Esophagus squamous epithelium (tissue), 4 donors: ENCODE data around the gene PRRG2.

Experiments used
- POLR2A ChIP-seq, 4 donors: fragments of 450-650 bp; IDR thresholded peaks; one replicate each; pipeline ENCODE4 v1.6.1; 2017; ENCODE audit warnings: antibody characterized with exemption in 4 of 4, mild to moderate bottlenecking in 4 of 4, moderate library complexity in 3 of 4
- TF ChIP-seq, protein P1 (sequence below), 6 experiments: fragments of 450-650 bp in 4 of 6; fragments of 200-600 bp in 2 of 6; sonication (generic) in 2 of 6; IDR thresholded peaks; one replicate each; pipeline ENCODE4 v1.5.1; 2016 to 2019; ENCODE audit warnings: antibody characterized with exemption in 6 of 6, mild to moderate bottlenecking in 4 of 6, moderate library complexity in 4 of 6

GRCh38 chr19:49570997-49571676 lies 10.0 kb upstream of the PRRG2 start:
- TF ChIP-seq, protein P1, sequence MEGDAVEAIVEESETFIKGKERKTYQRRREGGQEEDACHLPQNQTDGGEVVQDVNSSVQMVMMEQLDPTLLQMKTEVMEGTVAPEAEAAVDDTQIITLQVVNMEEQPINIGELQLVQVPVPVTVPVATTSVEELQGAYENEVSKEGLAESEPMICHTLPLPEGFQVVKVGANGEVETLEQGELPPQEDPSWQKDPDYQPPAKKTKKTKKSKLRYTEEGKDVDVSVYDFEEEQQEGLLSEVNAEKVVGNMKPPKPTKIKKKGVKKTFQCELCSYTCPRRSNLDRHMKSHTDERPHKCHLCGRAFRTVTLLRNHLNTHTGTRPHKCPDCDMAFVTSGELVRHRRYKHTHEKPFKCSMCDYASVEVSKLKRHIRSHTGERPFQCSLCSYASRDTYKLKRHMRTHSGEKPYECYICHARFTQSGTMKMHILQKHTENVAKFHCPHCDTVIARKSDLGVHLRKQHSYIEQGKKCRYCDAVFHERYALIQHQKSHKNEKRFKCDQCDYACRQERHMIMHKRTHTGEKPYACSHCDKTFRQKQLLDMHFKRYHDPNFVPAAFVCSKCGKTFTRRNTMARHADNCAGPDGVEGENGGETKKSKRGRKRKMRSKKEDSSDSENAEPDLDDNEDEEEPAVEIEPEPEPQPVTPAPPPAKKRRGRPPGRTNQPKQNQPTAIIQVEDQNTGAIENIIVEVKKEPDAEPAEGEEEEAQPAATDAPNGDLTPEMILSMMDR (IDR thresholded peaks at IDR 0.05): peak in 1 of 6 experiments; percentile 35
- no peak for TF ChIP-seq POLR2A (IDR thresholded peaks at IDR 0.05)
